Activated B cell treated with CpG ODN at 0.5 μM for 24 hours (primary cell): ENCODE results near the gene VWA8. TPM values are rescaled to one million over a fixed set of nuclear protein-coding genes. Genes with fewer than 3 reads are reported as not detected.

Experiments used
- ATAC-seq: fragments of 200-7000 bp; cut with Tn5 transposase; one replicate; pipeline ENCODE4 v1.10.0; 2021; ENCODE audit warnings: low read depth, mild to moderate bottlenecking, moderate library complexity
- CTCF ChIA-PET: fragments of 350-600 bp; sonication (Branson Sonifier 250); formaldehyde crosslinking; loops from one replicate; lab custom pipeline; 2021; ENCODE audit warnings: antibody characterized with exemption; lab: Charles Lee
- POLR2A ChIA-PET: fragments of 350-600 bp; sonication (Branson Sonifier 250); formaldehyde crosslinking; loops from one replicate; lab custom pipeline; 2021; ENCODE audit warnings: antibody characterized with exemption; lab: Charles Lee
- DNase-seq: peaks from one replicate; pipeline ENCODE4 v3.0.0; 2022
- H3K27ac Mint-ChIP-seq: one replicate; pipeline ENCODE4 v1.8.0; 2020; ENCODE audit warnings: mixed read lengths
- H3K27me3 Mint-ChIP-seq: one replicate; pipeline ENCODE4 v1.8.0; 2021; ENCODE audit warnings: mixed read lengths
- H3K36me3 Mint-ChIP-seq: one replicate; pipeline ENCODE4 v1.8.0; 2021; ENCODE audit warnings: low read depth, mixed read lengths
- H3K4me1 Mint-ChIP-seq: one replicate; pipeline ENCODE4 v1.8.0; 2021; ENCODE audit warnings: mixed read lengths
- H3K4me3 Mint-ChIP-seq: one replicate; pipeline ENCODE4 v1.8.0; 2020; ENCODE audit warnings: mild to moderate bottlenecking, mixed read lengths
- H3K9me3 Mint-ChIP-seq: one replicate; pipeline ENCODE4 v1.8.0; 2020; ENCODE audit warnings: mixed read lengths
- CTCF ChIP-seq: fragments of 200-600 bp; IDR thresholded peaks from one replicate; pipeline ENCODE4 v1.8.0; 2022; ENCODE audit warnings: antibody characterized with exemption, mild to moderate bottlenecking
- intact Hi-C: fragments of 100-400 bp; cut with micrococcal nuclease; formaldehyde crosslinking; loops from one replicate; pipeline ENCODE4 v1.15.1; 2024
- total RNA-seq: library from RNA; stranded (reverse); gene quantifications from 2 replicates; pipeline ENCODE4 v1.2.3, GENCODE V29; 2022

The VWA8 gene
- total RNA-seq, 1 donor from 2014 or later = 21.7 TPM

DNA sequence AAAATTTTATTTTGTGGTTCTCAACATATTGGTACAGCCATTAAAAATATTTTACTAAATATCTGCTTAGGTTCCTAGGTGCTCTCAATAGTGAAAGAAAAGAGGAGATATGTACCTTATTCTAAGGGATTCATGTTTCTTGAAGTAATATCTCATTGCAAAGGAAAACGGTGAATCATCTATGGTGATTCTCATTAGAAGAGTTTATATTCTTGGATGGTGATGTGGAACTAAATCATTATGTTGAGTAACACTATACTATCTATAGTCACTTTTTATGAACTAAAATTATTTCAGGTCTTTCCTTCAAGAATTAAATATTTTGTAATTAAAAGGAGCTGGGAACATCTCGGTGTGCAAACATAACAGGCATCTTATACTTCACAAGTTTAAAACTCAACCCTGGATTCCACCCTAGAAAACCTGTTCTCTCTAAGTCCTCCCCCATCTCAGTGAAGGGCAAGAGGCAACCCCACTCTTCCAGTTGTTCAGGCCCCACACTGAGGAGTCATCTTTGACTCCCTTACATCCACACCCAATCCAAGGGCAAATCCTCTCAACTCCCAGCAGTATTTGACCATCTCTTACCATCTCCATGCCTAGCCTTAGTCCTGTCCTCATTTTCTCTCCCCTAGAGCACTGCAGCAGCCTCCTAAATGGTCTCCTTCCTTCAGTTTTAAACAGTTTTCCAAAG is 363.4 kb downstream of the VWA8 start:
- Mint-ChIP-seq H3K4me3 (no peak overlapping the region), H3K27me3 (no peaks in the 10 kb centered on the region), H3K4me1 (no peaks in the 10 kb centered on the region), H3K27ac (no peak overlapping the region), H3K9me3 (no peaks in the 10 kb centered on the region), H3K36me3 (peaks cover 15% of the 10 kb centered on the region)
- no peak for DNase-seq
- CTCF ChIA-PET = no interaction called here
- no peak for ATAC-seq
- TF ChIP-seq CTCF = no peak
- intact Hi-C loops = no loop called here
- POLR2A ChIA-PET = no interaction called here

GRCh38 chr13:41596190-41596589 is 364.7 kb downstream of the VWA8 start:
- H3K9me3 Mint-ChIP-seq = no peaks in the 10 kb centered on the region
- H3K27me3 Mint-ChIP-seq = no peaks in the 10 kb centered on the region
- POLR2A ChIA-PET = no interaction called here
- no peak overlapping the region for H3K27ac Mint-ChIP-seq
- intact Hi-C loops = no loop called here
- no peak for ATAC-seq
- H3K4me3 Mint-ChIP-seq = no peak overlapping the region
- no peak for DNase-seq
- H3K4me1 Mint-ChIP-seq = peaks cover 1% of the 10 kb centered on the region
- CTCF ChIA-PET = no interaction called here
- H3K36me3 Mint-ChIP-seq = peaks cover 13% of the 10 kb centered on the region
- no peak for TF ChIP-seq CTCF

GRCh38 chr13:41595298-41595697 is 365.6 kb downstream of the VWA8 start:
- no peak overlapping the region for H3K27ac Mint-ChIP-seq
- no peaks in the 10 kb centered on the region for H3K9me3 Mint-ChIP-seq
- intact Hi-C loops = no loop called here
- peaks cover 9% of the 10 kb centered on the region for H3K36me3 Mint-ChIP-seq
- no peak for TF ChIP-seq CTCF
- ATAC-seq = no peak
- DNase-seq = no peak
- H3K27me3 Mint-ChIP-seq = no peaks in the 10 kb centered on the region
- no peak overlapping the region for H3K4me3 Mint-ChIP-seq
- H3K4me1 Mint-ChIP-seq = peaks cover 10% of the 10 kb centered on the region
- ChIA-PET CTCF (no interaction called here), POLR2A (no interaction called here)

DNA sequence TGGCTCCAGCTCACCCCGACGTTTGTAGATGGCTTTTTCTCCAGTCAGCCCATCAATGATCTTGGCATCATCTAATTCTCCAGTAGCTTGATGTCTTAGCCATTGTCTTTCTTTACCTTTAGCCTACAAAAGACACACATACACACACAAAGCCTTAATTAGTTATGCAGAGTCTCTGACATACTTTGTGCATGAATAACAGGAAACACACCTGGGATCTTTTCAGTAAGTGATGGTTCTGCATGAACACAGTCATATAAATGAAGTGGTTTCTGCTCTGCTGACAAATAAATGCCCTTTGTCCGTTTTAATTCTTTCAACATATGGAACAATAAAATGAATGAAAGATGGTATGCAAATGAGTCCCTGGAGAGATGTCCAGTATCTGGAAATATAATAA is 370.3 kb downstream of the VWA8 start:
- ATAC-seq = no peak
- H3K4me1 Mint-ChIP-seq = peaks cover 12% of the 10 kb centered on the region
- POLR2A ChIA-PET = no interaction called here
- H3K36me3 Mint-ChIP-seq = peaks cover 26% of the 10 kb centered on the region
- no peak for TF ChIP-seq CTCF
- no peak overlapping the region for H3K4me3 Mint-ChIP-seq
- intact Hi-C loops = no loop called here
- H3K9me3 Mint-ChIP-seq = no peaks in the 10 kb centered on the region
- no peak for DNase-seq
- CTCF ChIA-PET = no interaction called here
- H3K27me3 Mint-ChIP-seq = no peaks in the 10 kb centered on the region
- H3K27ac Mint-ChIP-seq = no peak overlapping the region

- no peak overlapping the region for H3K27ac Mint-ChIP-seq
- peaks cover 12% of the 10 kb centered on the region for H3K4me1 Mint-ChIP-seq
- intact Hi-C loops = no loop called here
- H3K36me3 Mint-ChIP-seq = peaks cover 27% of the 10 kb centered on the region
- H3K4me3 Mint-ChIP-seq = no peak overlapping the region
- ATAC-seq (no peak), DNase-seq (no peak)
- no peaks in the 10 kb centered on the region for H3K27me3 Mint-ChIP-seq
- ChIA-PET CTCF (no interaction called here), POLR2A (no interaction called here)
- no peak for TF ChIP-seq CTCF
- H3K9me3 Mint-ChIP-seq = no peaks in the 10 kb centered on the region
These were observed 370.8 kb downstream of the VWA8 start for GRCh38 chr13:41590122-41590521.
